Transverse colon (tissue), 3 donors: ENCODE results near the gene DISC1.

Experiments used
- POLR2A ChIP-seq: fragments of 450-650 bp; IDR thresholded peaks from one replicate; pipeline ENCODE4 v1.6.1; 2016; ENCODE audit warnings: antibody characterized with exemption, mild to moderate bottlenecking, moderate library complexity
- TF ChIP-seq, protein P1 (sequence below), 5 experiments: fragments of 200-600 bp in 3 of 5; fragments of 450-650 bp in 2 of 5; sonication (generic) in 3 of 5; IDR thresholded peaks; 1 replicate in 2 of 5; 2 replicates in 3 of 5; pipeline ENCODE4 v1.5.1; 2016 to 2017; ENCODE audit warnings: antibody characterized with exemption in 5 of 5, inconsistent platforms in 3 of 5, mild to moderate bottlenecking in 2 of 5, moderate library complexity in 1 of 5

DNA sequence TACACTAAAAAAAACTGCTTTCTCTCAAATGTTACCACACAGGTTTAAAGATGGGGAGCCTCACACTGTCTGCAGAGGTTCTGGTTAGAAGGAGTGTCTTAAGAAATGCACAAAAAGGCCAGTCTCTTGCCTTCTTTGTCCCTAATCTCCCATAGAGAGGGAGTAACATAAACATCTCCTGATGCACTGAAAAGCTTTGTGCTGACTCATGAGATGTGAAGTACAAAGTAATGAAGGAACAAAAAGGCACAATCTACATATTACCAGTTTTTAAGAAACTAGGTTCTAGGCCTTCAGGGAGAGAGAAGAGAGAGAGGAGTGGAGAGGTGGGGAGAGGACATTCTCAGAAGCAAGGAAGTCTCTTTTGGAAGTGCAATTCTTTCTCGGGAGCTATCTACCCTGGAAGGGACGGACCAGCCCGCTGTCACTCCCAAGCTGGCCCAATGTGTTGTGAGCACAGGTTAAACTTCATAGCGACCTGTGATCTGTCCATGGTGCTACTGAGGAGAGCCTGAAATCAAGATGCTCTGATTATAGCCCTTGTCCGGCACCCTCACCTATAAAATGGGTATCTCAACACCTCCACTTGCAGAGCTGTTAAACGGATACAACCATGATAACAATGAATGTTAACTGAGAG lies 458.1 kb downstream of the DISC1 start:
- TF ChIP-seq, protein P1, sequence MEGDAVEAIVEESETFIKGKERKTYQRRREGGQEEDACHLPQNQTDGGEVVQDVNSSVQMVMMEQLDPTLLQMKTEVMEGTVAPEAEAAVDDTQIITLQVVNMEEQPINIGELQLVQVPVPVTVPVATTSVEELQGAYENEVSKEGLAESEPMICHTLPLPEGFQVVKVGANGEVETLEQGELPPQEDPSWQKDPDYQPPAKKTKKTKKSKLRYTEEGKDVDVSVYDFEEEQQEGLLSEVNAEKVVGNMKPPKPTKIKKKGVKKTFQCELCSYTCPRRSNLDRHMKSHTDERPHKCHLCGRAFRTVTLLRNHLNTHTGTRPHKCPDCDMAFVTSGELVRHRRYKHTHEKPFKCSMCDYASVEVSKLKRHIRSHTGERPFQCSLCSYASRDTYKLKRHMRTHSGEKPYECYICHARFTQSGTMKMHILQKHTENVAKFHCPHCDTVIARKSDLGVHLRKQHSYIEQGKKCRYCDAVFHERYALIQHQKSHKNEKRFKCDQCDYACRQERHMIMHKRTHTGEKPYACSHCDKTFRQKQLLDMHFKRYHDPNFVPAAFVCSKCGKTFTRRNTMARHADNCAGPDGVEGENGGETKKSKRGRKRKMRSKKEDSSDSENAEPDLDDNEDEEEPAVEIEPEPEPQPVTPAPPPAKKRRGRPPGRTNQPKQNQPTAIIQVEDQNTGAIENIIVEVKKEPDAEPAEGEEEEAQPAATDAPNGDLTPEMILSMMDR (IDR thresholded peaks at IDR 0.05) = no peak
- TF ChIP-seq POLR2A = no peak
